Duodenal mucosa (tissue), 2 donors: ENCODE measurements around the gene HLCS.
"Not testable (repeated sequence)": the region's sequence is repeated elsewhere in the genome, so short reads cannot be mapped to it uniquely, and the experiment has no call there.

ENCODE experiments used
- H3K27ac ChIP-seq: one replicate; pipeline ENCODE4 v1.7.0; 2013; ENCODE audit warnings: low read depth, low read length
- H3K27me3 ChIP-seq, 2 donors: one replicate each; pipeline ENCODE4 v1.7.0; 2013; ENCODE audit warnings: low read length in 2 of 2, control low read depth in 1 of 2; ENCODE audit not compliant: insufficient read depth in 2 of 2, control insufficient read depth in 1 of 2
- H3K36me3 ChIP-seq, 2 donors: one replicate each; pipeline ENCODE4 v1.7.0; 2013; ENCODE audit warnings: low read length in 2 of 2, control low read depth in 1 of 2; ENCODE audit not compliant: insufficient read depth in 2 of 2, control insufficient read depth in 1 of 2
- H3K4me1 ChIP-seq, 2 donors: one replicate each; pipeline ENCODE4 v1.7.0; 2013; ENCODE audit warnings: low read length in 2 of 2, control low read depth in 1 of 2; ENCODE audit not compliant: insufficient read depth in 2 of 2, control insufficient read depth in 1 of 2
- H3K4me3 ChIP-seq, 2 donors: one replicate each; pipeline ENCODE4 v1.7.0; 2013; ENCODE audit warnings: low read length in 2 of 2, low read depth in 1 of 2
- H3K9ac ChIP-seq, 2 donors: one replicate each; pipeline ENCODE4 v1.7.0; 2013; ENCODE audit warnings: low read length in 2 of 2, low read depth in 1 of 2
- H3K9me3 ChIP-seq, 2 donors: one replicate each; pipeline ENCODE4 v1.7.0; 2013; ENCODE audit warnings: low read length in 2 of 2, control low read depth in 1 of 2; ENCODE audit not compliant: control insufficient read depth in 1 of 2

Gene HLCS

GRCh38 chr21:36952331-36952730 is 14.1 kb downstream of the HLCS start:
- not testable (repeated sequence) for H3K9ac ChIP-seq, H3K27me3 ChIP-seq, H3K4me1 ChIP-seq, H3K9me3 ChIP-seq, H3K27ac ChIP-seq, H3K4me3 ChIP-seq
- peaks cover 10 to 26% of the 10 kb centered on the region in 2 donors for H3K36me3 ChIP-seq

DNA sequence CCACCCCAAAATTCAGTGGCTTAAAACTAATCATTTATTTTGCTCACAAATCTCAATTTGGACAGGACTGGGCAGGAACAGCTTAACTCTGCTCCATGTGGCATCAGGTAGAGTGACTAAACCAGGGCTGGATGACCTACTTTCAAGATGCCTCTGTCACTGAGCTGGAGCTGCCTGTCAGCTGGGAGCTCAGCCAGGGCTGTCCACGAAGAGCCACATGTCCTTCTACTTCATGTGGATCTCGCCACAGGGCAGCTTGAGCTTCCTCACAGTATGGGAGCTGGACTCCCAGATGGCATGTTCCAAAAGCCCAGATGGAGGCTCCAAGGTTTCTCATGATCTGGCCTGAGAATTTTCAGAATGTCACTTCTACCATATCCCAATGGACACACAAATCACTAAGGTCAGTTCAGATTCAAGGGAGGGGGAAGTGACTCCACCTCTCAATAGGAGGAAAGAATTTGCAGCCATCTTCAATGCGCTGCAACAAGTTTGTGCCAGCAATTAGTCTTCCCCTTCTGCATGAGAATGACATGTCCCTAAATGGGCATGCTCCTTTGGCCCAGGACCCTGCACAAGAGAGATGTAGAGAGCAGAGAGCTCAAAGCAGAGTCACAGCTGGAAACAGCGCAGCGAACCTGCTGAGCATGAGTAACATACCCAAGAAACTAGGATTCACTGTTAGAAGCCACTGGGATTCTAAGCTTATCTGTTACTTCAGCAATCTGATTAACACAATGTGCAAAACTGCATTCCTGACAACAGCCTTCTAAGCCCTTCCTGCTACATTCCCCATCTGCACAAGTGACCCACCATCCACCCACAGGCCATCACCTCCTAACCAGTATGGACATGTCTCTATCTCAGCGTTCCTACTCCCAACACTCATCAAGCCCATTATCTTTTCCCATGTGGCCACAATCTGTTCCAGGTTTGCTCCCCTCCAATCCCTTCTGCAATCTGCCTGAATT is 17.0 kb downstream of the HLCS start:
- H3K36me3 ChIP-seq = peaks cover 16 to 28% of the 10 kb centered on the region in 2 donors
- no peak overlapping the region for H3K4me3 ChIP-seq
- peaks cover 4 to 8% of the 10 kb centered on the region in 2 donors for H3K9me3 ChIP-seq
- no peaks in the 10 kb centered on the region for H3K4me1 ChIP-seq
- H3K9ac ChIP-seq = no peak overlapping the region
- H3K27ac ChIP-seq = no peak overlapping the region
- H3K27me3 ChIP-seq = no peaks in the 10 kb centered on the region

- H3K9ac ChIP-seq = no peak overlapping the region
- H3K9me3 ChIP-seq = peaks cover 4 to 8% of the 10 kb centered on the region in 2 donors
- no peak overlapping the region for H3K27ac ChIP-seq
- H3K27me3 ChIP-seq = no peaks in the 10 kb centered on the region
- no peak overlapping the region for H3K4me3 ChIP-seq
- peaks cover 16 to 28% of the 10 kb centered on the region in 2 donors for H3K36me3 ChIP-seq
- no peaks in the 10 kb centered on the region for H3K4me1 ChIP-seq
Observed at GRCh38 chr21:36948686-36949085, 17.8 kb downstream of the HLCS start.

DNA sequence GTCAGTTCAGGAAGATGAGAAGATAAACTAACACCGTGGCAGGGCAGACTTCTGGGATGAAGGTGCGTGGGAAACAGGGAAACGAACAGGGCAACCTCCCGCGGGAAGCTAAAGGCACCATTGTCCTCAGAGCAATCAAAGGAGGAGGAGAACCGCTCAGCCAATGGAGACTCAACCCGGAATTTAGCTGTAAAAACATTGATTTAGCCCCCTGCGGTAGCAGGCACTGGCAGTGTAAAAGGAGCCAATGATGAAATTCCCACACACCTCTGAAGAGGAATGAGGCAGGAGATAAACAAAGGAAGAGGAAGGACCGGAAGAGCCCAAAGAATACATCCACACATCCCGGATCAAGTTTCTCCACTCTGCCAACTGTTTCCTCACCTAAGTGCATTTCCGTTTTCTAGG is 19.5 kb downstream of the HLCS start:
- H3K9ac ChIP-seq = no peak overlapping the region
- H3K36me3 ChIP-seq = peaks cover 16 to 28% of the 10 kb centered on the region in 2 donors
- no peak overlapping the region for H3K4me3 ChIP-seq
- no peaks in the 10 kb centered on the region for H3K4me1 ChIP-seq
- H3K27me3 ChIP-seq = no peaks in the 10 kb centered on the region
- H3K27ac ChIP-seq = no peak overlapping the region
- H3K9me3 ChIP-seq = peaks cover 4 to 8% of the 10 kb centered on the region in 2 donors

DNA sequence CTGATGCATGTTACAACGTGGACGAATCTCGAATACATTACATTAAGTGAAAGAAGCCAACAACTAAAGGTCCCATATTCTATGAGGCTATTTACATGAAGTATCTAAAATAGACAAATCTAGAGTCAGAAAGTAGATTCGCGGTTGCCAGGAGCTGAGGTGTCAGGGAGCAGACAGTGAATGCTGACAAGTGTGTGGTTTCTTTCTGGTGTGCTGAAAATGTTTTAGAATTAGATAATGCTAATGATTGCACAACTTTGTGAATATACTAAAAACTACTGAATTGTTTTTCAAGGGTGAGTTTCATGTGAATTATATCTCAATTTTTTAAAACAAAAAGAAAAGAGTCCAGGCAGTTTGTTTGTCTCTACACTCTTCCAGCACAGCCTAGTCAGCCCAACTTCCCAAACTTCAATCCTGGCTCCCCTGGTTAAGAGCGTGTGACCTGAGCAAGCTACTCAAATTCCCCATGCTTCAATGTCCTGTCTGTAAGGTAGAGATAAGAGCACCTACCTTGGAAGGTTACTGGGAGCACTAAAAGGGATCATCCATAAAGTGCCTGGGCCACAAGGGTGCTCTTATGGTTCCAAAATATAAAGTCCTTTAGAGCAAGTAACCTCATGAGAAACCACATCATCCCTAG is 20.9 kb downstream of the HLCS start:
- Histone ChIP-seq H3K9ac (no peak overlapping the region), H3K27ac (no peak overlapping the region), H3K27me3 (no peaks in the 10 kb centered on the region), H3K9me3 (peaks cover 4 to 8% of the 10 kb centered on the region in 2 donors), H3K4me1 (no peaks in the 10 kb centered on the region), H3K4me3 (no peak overlapping the region), H3K36me3 (peaks cover 16 to 20% of the 10 kb centered on the region in 2 donors)

- H3K27me3 ChIP-seq = no peaks in the 10 kb centered on the region
- peaks cover 17 to 25% of the 10 kb centered on the region in 2 donors for H3K36me3 ChIP-seq
- no peak overlapping the region for H3K4me3 ChIP-seq
- no peaks in the 10 kb centered on the region for H3K9me3 ChIP-seq
- peaks cover 0 to 3% of the 10 kb centered on the region in 2 donors for H3K4me1 ChIP-seq
- no peak overlapping the region for H3K9ac ChIP-seq
- no peak overlapping the region for H3K27ac ChIP-seq
Observed at GRCh38 chr21:36936361-36937135, 29.9 kb downstream of the HLCS start.

DNA sequence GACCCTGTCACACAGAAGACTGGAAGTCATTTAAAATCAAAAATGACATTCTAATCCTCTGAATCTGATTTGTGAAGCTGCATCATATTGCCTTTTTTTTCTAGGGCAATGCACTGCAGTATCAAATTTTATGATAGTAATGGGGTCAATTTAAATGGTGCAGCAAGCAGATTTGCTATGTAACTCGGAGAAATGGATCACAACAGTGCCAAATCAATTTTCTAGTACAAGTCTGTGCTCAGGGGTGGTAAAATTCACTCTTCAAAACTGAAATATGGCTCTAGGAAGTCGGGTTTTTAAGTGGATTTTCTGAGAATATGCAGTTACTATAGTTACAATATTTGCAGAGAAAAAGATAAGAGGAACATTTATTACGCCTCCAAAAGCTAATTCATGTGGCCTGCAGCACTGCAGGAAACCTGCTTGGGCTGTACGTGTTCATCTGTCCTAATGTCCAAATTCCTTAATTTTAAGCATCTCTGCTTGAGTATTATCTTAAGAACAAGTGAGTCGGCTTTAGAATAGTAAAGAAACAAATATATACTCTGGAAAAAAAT is 31.5 kb downstream of the HLCS start:
- H3K27ac ChIP-seq = no peak overlapping the region

DNA sequence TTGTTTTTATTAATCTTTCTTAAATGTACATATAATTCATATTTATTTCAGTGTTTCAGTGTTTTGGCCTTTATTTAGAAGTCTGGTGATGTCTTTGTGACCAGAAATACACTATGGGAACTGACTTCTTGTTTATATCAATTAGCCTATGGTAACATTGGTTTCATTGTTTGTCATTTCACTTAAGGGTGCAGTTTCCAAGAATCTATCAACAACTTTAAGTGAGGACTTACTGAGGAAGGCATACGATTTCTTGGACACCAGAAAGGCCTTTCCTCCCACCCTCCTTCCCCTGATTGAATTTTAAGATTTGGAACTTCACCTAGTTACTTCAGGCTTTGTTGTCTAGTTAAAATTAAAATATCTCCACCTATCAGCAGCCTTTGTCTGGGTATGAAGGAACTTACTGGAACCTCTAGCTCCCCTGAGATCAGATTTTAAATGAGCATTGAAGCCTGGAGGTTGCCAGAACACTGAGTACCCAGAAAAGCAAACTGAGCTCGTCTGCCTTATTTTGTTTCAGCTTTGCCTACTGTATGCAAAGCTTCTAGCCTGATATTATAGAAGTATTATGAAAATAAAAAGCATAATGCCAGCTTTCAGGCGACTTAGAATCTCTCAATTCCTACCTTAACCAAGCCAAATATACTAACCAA is 34.2 kb downstream of the HLCS start:
- Histone ChIP-seq H3K4me1 (peaks cover under 1 to 13% of the 10 kb centered on the region in 2 donors), H3K36me3 (peaks cover 14 to 23% of the 10 kb centered on the region in 2 donors), H3K27ac (no peak overlapping the region)

More for the DNA sequence above, 31.5 kb downstream of the HLCS start:
- Histone ChIP-seq H3K4me1 (peaks cover 0 to 3% of the 10 kb centered on the region in 2 donors), H3K9me3 (no peaks in the 10 kb centered on the region), H3K9ac (no peak overlapping the region), H3K4me3 (no peak overlapping the region), H3K36me3 (peaks cover 17 to 25% of the 10 kb centered on the region in 2 donors), H3K27me3 (no peaks in the 10 kb centered on the region)

DNA sequence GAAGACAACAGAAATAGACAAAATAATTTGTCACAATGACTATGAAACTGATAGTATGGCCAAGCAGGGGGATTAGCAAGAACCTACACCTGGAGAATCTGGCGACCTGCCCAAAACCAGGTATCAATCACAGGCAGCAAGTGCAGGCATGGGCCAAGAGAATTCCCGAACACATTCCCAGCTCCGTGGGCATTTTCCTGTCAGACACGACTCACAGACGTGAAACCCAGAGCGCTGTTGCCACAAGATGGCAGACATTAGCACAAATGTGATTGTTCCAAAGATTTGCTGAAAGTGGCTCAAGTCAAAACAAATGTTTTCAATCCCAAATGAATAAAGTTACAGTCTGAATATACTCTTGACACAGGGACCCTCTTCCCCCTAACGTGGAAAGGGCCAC is 36.8 kb downstream of the HLCS start:
- Histone ChIP-seq H3K27ac (no peak overlapping the region), H3K27me3 (no peaks in the 10 kb centered on the region), H3K4me3 (no peak overlapping the region), H3K9me3 (no peaks in the 10 kb centered on the region), H3K4me1 (peaks cover 3 to 19% of the 10 kb centered on the region in 2 donors), H3K36me3 (peaks cover 4 to 10% of the 10 kb centered on the region in 2 donors), H3K9ac (no peak overlapping the region)

More for the DNA sequence above, 34.2 kb downstream of the HLCS start:
- H3K9ac ChIP-seq = no peak overlapping the region
- H3K4me3 ChIP-seq = no peak overlapping the region
- no peaks in the 10 kb centered on the region for H3K27me3 ChIP-seq
- no peaks in the 10 kb centered on the region for H3K9me3 ChIP-seq
